Muscle layer of colon (tissue), 2 donors: ENCODE measurements around the gene POT1.

Experiments
- H3K27ac ChIP-seq: one replicate; pipeline ENCODE4 v1.7.0; 2013; ENCODE audit warnings: low read depth, mild to moderate bottlenecking, low read length, moderate library complexity
- H3K27me3 ChIP-seq, 2 donors: one replicate each; pipeline ENCODE4 v1.7.0; 2013; ENCODE audit warnings: low read length in 2 of 2, mild to moderate bottlenecking in 2 of 2; ENCODE audit not compliant: insufficient read depth in 2 of 2, control insufficient read depth in 1 of 2
- H3K36me3 ChIP-seq: one replicate; pipeline ENCODE4 v1.7.0; 2013; ENCODE audit warnings: mild to moderate bottlenecking, low read length; ENCODE audit not compliant: insufficient read depth
- H3K4me1 ChIP-seq: one replicate; pipeline ENCODE4 v1.7.0; 2013; ENCODE audit warnings: mild to moderate bottlenecking, low read length; ENCODE audit not compliant: insufficient read depth
- H3K4me3 ChIP-seq, 2 donors: one replicate each; pipeline ENCODE4 v1.7.0; 2013; ENCODE audit warnings: low read length in 2 of 2, low read depth in 1 of 2, mild to moderate bottlenecking in 1 of 2, moderate library complexity in 1 of 2
- H3K9ac ChIP-seq: one replicate; pipeline ENCODE4 v1.7.0; 2013; ENCODE audit warnings: low read length
- H3K9me3 ChIP-seq: one replicate; pipeline ENCODE4 v1.7.0; 2013; ENCODE audit warnings: mild to moderate bottlenecking, low read length
- donor health status: abdominal sarcoma.
- donor health status: Adenocarcinoma of cecum.

The POT1 gene

DNA sequence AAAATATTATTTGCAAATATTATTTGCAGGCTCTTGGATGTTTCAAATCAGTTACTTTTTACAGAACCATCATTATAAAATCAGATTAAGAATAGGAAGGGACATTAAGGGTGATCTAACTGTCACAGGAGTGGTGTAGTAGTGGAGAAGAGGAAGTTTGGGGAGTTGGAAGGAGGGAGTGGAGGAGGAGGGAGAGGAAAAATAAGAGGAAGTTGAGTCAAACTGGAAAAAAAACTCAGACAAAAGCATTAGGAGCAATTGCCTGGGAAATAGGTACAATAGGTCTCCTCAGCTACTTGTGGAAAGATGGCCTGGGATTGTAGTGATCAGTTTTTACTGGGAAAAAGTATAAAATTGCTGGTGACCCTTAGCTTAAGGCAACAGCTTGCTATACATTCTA, 86.3 kb downstream of the POT1 start:
- H3K27ac ChIP-seq = no peak overlapping the region
- H3K36me3 ChIP-seq = no peaks in the 10 kb centered on the region
- H3K4me1 ChIP-seq = no peaks in the 10 kb centered on the region
- H3K4me3 ChIP-seq = no peak overlapping the region
- H3K9ac ChIP-seq = no peak overlapping the region
- no peaks in the 10 kb centered on the region for H3K27me3 ChIP-seq
- no peaks in the 10 kb centered on the region for H3K9me3 ChIP-seq

DNA sequence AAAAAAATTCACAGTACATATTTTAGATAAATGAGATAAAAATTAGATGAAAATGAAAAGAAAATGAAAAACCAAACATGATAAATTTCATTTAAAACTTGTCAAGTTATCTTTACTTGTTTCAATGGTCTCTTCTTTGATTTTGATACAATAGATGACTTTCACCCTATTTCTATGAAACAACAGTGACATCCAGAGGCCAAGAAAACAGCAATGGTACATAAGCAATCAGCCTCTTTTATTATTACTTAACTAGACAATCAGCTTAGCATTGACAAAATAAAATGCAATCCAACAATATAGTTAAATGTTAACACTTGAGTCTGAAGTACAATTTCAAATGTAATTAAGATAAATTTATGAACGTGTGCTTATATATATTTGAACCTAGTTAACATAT, 89.2 kb downstream of the POT1 start:
- Histone ChIP-seq H3K36me3 (no peaks in the 10 kb centered on the region), H3K9ac (no peak overlapping the region), H3K4me3 (no peak overlapping the region), H3K4me1 (no peaks in the 10 kb centered on the region), H3K27me3 (no peaks in the 10 kb centered on the region), H3K27ac (no peak overlapping the region), H3K9me3 (no peaks in the 10 kb centered on the region)

DNA sequence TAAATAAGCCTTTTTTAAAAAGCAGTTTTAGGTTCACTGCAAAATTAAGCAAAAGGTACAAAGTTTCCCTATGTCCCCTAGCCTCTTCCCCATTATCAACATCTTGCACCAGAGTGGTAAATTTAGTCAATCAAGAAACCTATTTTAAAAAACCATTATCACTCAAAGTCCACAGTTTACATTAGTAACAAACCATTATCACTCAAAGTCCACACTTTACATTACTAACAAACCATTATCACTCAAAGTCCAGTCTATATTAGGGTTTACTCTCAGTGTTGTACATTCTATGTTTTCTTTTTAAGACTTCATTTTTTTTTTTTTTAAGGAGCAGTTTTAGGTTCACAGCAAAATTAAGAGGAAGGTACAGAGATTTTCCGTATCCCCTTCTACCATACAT, 89.9 kb downstream of the POT1 start:
- Histone ChIP-seq H3K9me3 (no peaks in the 10 kb centered on the region), H3K4me3 (no peak overlapping the region), H3K9ac (no peak overlapping the region), H3K36me3 (no peaks in the 10 kb centered on the region), H3K4me1 (no peaks in the 10 kb centered on the region), H3K27ac (no peak overlapping the region), H3K27me3 (no peaks in the 10 kb centered on the region)

- Histone ChIP-seq H3K27me3 (no peaks in the 10 kb centered on the region), H3K9ac (no peak overlapping the region), H3K9me3 (no peaks in the 10 kb centered on the region), H3K36me3 (no peaks in the 10 kb centered on the region), H3K4me3 (no peak overlapping the region), H3K27ac (no peak overlapping the region), H3K4me1 (no peaks in the 10 kb centered on the region)
Observed at GRCh38 chr7:124836173-124836572, 93.5 kb downstream of the POT1 start.

GRCh38 chr7:124818807-124819206, 110.8 kb downstream of the POT1 start:
- Histone ChIP-seq H3K9me3 (no peaks in the 10 kb centered on the region), H3K9ac (no peak overlapping the region), H3K27me3 (no peaks in the 10 kb centered on the region), H3K27ac (no peak overlapping the region), H3K36me3 (peaks cover 5% of the 10 kb centered on the region), H3K4me1 (no peaks in the 10 kb centered on the region), H3K4me3 (no peak overlapping the region)

- H3K36me3 ChIP-seq = no peaks in the 10 kb centered on the region
- no peak overlapping the region for H3K4me3 ChIP-seq
Observed at GRCh38 chr7:124813994-124814798, 115.4 kb downstream of the POT1 start.

GRCh38 chr7:124812764-124813163, 116.9 kb downstream of the POT1 start:
- Histone ChIP-seq H3K27ac (no peak overlapping the region), H3K4me3 (no peak overlapping the region), H3K9me3 (no peaks in the 10 kb centered on the region), H3K36me3 (no peaks in the 10 kb centered on the region), H3K9ac (no peak overlapping the region), H3K27me3 (no peaks in the 10 kb centered on the region), H3K4me1 (no peaks in the 10 kb centered on the region)

More at GRCh38 chr7:124813994-124814798, 115.4 kb downstream of the POT1 start:
- Histone ChIP-seq H3K4me1 (no peaks in the 10 kb centered on the region), H3K9me3 (no peaks in the 10 kb centered on the region), H3K9ac (no peak overlapping the region), H3K27ac (no peak overlapping the region), H3K27me3 (no peaks in the 10 kb centered on the region)

- no peak overlapping the region for H3K9ac ChIP-seq
- H3K4me3 ChIP-seq = no peak overlapping the region
- H3K27me3 ChIP-seq = no peaks in the 10 kb centered on the region
- H3K36me3 ChIP-seq = no peaks in the 10 kb centered on the region
- H3K27ac ChIP-seq = no peak overlapping the region
- no peaks in the 10 kb centered on the region for H3K9me3 ChIP-seq
- no peaks in the 10 kb centered on the region for H3K4me1 ChIP-seq
Observed at GRCh38 chr7:124811341-124811740, 118.3 kb downstream of the POT1 start.

DNA sequence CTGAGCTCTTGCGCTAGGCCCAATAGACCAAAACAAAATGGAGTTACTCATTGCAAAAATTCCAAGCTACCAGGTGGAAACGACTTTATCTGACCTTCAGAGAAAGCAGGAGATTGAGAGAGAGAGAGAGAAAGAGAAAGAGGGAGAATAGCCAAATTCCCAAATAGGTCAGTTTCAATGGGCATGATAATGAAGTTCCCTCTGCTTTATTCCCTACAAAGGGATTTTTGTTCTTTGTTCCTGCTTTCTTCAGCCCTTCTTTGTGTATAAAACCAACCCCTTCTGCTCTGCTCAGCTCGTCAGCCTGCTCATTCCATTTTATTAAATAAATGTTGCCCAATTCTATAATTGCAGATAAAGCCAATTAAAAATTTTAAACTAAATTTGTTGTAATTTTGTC, 119.0 kb downstream of the POT1 start:
- Histone ChIP-seq H3K27me3 (no peaks in the 10 kb centered on the region), H3K27ac (no peak overlapping the region), H3K4me1 (no peaks in the 10 kb centered on the region), H3K9me3 (no peaks in the 10 kb centered on the region), H3K9ac (no peak overlapping the region), H3K4me3 (no peak overlapping the region), H3K36me3 (no peaks in the 10 kb centered on the region)

DNA sequence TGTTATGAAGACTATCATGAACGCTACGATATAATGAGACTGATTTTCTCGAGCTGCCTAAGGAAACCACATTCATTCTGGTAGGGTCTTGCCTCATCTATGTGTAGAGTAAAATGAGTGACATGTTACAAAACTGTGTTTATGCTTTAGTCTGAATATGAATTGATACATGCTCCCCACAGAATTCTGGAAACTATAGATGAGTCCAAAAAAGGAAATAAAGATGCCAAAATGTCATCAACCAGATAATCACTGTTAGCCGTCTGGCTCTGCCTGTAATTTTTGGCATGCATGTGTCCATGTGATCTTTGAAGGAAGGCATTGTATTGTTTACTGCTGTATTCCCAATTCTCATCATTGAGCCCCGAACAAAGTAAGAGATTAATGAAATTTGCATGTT, 121.4 kb downstream of the POT1 start:
- Histone ChIP-seq H3K36me3 (no peaks in the 10 kb centered on the region), H3K27ac (no peak overlapping the region), H3K9ac (no peak overlapping the region), H3K9me3 (no peaks in the 10 kb centered on the region), H3K27me3 (no peaks in the 10 kb centered on the region), H3K4me1 (no peaks in the 10 kb centered on the region), H3K4me3 (no peak overlapping the region)

GRCh38 chr7:124801330-124801895, 128.2 kb downstream of the POT1 start:
- Histone ChIP-seq H3K4me1 (no peaks in the 10 kb centered on the region), H3K36me3 (no peaks in the 10 kb centered on the region), H3K27ac (no peak overlapping the region), H3K9me3 (no peaks in the 10 kb centered on the region), H3K27me3 (no peaks in the 10 kb centered on the region), H3K9ac (no peak overlapping the region), H3K4me3 (no peak overlapping the region)

GRCh38 chr7:124800386-124800785, 129.2 kb downstream of the POT1 start:
- H3K9me3 ChIP-seq = no peaks in the 10 kb centered on the region
- no peak overlapping the region for H3K27ac ChIP-seq
- H3K36me3 ChIP-seq = no peaks in the 10 kb centered on the region
- H3K4me1 ChIP-seq = no peaks in the 10 kb centered on the region
- H3K9ac ChIP-seq = no peak overlapping the region
- H3K27me3 ChIP-seq = no peaks in the 10 kb centered on the region
- no peak overlapping the region for H3K4me3 ChIP-seq
